ENCODE measurements around the gene PAK4.

DNA sequence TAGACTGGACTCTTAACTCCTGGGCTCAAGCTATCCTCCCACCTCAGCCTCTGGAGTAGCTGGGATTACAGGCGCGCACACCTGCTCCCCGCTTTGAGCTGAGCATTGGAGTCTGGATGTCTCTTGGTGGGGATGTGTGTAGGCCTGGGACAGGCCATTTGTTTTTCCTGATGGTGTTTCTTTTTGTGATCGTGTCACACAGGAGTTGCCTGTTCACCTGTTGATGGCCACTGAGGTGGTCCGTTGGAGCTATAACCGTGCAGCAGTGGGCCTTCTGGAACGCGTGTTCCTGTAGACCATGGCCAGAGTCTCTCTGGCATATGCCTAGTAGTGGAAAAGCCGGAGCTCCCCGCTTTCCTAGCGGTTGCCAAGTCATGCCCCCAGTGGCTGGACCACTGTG is 3.5 kb downstream of the PAK4 start:
- no peak for TF ChIP-seq POLR2A (IDR thresholded peaks at IDR 0.05)
- TF ChIP-seq, protein P1, sequence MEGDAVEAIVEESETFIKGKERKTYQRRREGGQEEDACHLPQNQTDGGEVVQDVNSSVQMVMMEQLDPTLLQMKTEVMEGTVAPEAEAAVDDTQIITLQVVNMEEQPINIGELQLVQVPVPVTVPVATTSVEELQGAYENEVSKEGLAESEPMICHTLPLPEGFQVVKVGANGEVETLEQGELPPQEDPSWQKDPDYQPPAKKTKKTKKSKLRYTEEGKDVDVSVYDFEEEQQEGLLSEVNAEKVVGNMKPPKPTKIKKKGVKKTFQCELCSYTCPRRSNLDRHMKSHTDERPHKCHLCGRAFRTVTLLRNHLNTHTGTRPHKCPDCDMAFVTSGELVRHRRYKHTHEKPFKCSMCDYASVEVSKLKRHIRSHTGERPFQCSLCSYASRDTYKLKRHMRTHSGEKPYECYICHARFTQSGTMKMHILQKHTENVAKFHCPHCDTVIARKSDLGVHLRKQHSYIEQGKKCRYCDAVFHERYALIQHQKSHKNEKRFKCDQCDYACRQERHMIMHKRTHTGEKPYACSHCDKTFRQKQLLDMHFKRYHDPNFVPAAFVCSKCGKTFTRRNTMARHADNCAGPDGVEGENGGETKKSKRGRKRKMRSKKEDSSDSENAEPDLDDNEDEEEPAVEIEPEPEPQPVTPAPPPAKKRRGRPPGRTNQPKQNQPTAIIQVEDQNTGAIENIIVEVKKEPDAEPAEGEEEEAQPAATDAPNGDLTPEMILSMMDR (IDR thresholded peaks at IDR 0.05): no peak
